Loucy (cell line): Measurements from ENCODE around the gene DUSP28.

ENCODE experiments used
- EZH2phosphoT487 ChIP-seq: fragments of 200-600 bp; IDR thresholded peaks from 2 replicates; pipeline ENCODE4 v1.6.1; 2018; ENCODE audit warnings: antibody characterized with exemption, mild to moderate bottlenecking, moderate library complexity, borderline replicate concordance
- TF ChIP-seq, protein P1 (sequence below): fragments of 200-600 bp; sonication (generic); conservative IDR thresholded peaks from 2 replicates; pipeline ENCODE4 v1.5.1; 2014; ENCODE audit warnings: mild to moderate bottlenecking, antibody characterized with exemption, low read length

DNA sequence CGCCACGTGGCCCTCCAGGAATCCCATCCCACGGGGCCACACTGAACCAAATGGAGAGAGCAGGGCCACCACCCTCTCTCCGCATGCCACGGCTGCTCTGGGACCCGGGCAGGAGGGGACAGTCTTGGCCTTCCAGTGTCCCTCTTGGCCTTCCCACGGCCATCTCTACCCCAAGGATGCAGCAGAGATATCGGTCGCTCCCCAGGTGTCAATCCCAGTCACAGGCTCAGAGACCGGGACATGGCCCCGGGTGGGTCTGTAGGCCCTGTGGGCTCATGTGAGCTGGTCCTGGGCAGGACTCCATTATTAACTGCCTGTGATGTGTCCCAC, 41.6 kb downstream of the DUSP28 start:
- TF ChIP-seq, protein P1, sequence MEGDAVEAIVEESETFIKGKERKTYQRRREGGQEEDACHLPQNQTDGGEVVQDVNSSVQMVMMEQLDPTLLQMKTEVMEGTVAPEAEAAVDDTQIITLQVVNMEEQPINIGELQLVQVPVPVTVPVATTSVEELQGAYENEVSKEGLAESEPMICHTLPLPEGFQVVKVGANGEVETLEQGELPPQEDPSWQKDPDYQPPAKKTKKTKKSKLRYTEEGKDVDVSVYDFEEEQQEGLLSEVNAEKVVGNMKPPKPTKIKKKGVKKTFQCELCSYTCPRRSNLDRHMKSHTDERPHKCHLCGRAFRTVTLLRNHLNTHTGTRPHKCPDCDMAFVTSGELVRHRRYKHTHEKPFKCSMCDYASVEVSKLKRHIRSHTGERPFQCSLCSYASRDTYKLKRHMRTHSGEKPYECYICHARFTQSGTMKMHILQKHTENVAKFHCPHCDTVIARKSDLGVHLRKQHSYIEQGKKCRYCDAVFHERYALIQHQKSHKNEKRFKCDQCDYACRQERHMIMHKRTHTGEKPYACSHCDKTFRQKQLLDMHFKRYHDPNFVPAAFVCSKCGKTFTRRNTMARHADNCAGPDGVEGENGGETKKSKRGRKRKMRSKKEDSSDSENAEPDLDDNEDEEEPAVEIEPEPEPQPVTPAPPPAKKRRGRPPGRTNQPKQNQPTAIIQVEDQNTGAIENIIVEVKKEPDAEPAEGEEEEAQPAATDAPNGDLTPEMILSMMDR, result no peak
- TF ChIP-seq EZH2phosphoT487, result no peak
